ENCODE measurements around the gene EFCAB5. TPM values are rescaled to one million over a fixed set of nuclear protein-coding genes. Genes with fewer than 3 reads are reported as not detected.
"Not testable (repeated sequence)": the region's sequence is repeated elsewhere in the genome, so short reads cannot be mapped to it uniquely, and the experiment has no call there.

The EFCAB5 gene
- total RNA-seq, 1 donor from 2014 or later = 1.8 TPM

- Histone ChIP-seq H3K9me3 (no peaks in the 10 kb centered on the region), H3K27ac (no peak overlapping the region), H3K36me3 (no peaks in the 10 kb centered on the region), H3K27me3 (ENCODE audit: low read depth) (no peaks in the 10 kb centered on the region), H3K4me3 (no peak overlapping the region), H3K4me1 (peaks cover 9% of the 10 kb centered on the region)
- intact Hi-C loops (cut with DNase I) = no loop called here
- TF ChIP-seq CTCF (IDR thresholded peaks at IDR 0.05) = no peak
- DNase-seq (no peak), ATAC-seq (peak in 1 of 2 donors; percentile 55)
Measured at GRCh38 chr17:30113213-30113612, 171.8 kb downstream of the EFCAB5 start.

- no peaks in the 10 kb centered on the region for H3K27me3 ChIP-seq (ENCODE audit: low read depth)
- DNase-seq (no peak), ATAC-seq (peak; percentile 44 to 45)
- peaks cover 21% of the 10 kb centered on the region for H3K36me3 ChIP-seq
- H3K4me1 ChIP-seq = peaks cover 34% of the 10 kb centered on the region
- no peak for TF ChIP-seq CTCF (IDR thresholded peaks at IDR 0.05)
- no peaks in the 10 kb centered on the region for H3K9me3 ChIP-seq
- intact Hi-C loops (cut with DNase I) = no loop called here
- H3K4me3 ChIP-seq = peak overlapping the region; percentile 72
- peak overlapping the region; percentile 97 for H3K27ac ChIP-seq
Measured at GRCh38 chr17:30116345-30116660, 174.9 kb downstream of the EFCAB5 start.

- peaks cover 22% of the 10 kb centered on the region for H3K36me3 ChIP-seq
- DNase-seq (peak; percentile 96), ATAC-seq (peak; percentile 97 to 99)
- H3K4me3 ChIP-seq = peak within 1 kb of the TSS; percentile 72
- no peak for TF ChIP-seq CTCF (IDR thresholded peaks at IDR 0.05)
- intact Hi-C loops (cut with DNase I) = no loop called here
- H3K9me3 ChIP-seq = no peaks in the 10 kb centered on the region
- H3K4me1 ChIP-seq = peaks cover 34% of the 10 kb centered on the region
- H3K27ac ChIP-seq = peak within 1 kb of the TSS; percentile 97
- H3K27me3 ChIP-seq (ENCODE audit: low read depth) = no peaks in the 10 kb centered on the region
Measured at GRCh38 chr17:30116661-30117551, 175.5 kb downstream of the EFCAB5 start, which contains the start of gene NSRP1. NSRP1 (plus strand) TSS chr17:30116816; CDS start chr17:30116844, 28 bp downstream.

GRCh38 chr17:30117675-30118081 lies 176.2 kb downstream of the EFCAB5 start:
- Histone ChIP-seq H3K27ac (peak overlapping the region; percentile 97), H3K4me3 (peak overlapping the region; percentile 72), H3K36me3 (peaks cover 25% of the 10 kb centered on the region), H3K9me3 (no peaks in the 10 kb centered on the region), H3K4me1 (peaks cover 37% of the 10 kb centered on the region), H3K27me3 (ENCODE audit: low read depth) (no peaks in the 10 kb centered on the region)
- no peak for TF ChIP-seq CTCF (IDR thresholded peaks at IDR 0.05)
- DNase-seq (no peak), ATAC-seq (no peak)
- intact Hi-C loops (cut with DNase I) = no loop called here

- ATAC-seq; H3K27ac ChIP-seq; DNase-seq; intact Hi-C loops (cut with DNase I); H3K9me3 ChIP-seq; H3K4me3 ChIP-seq; H3K27me3 ChIP-seq (ENCODE audit: low read depth): not testable (repeated sequence)
- Histone ChIP-seq H3K4me1 (peaks cover 41% of the 10 kb centered on the region), H3K36me3 (peaks cover 33% of the 10 kb centered on the region)
Measured at GRCh38 chr17:30118635-30119034, 177.2 kb downstream of the EFCAB5 start.

GRCh38 chr17:30124273-30124796 lies 182.9 kb downstream of the EFCAB5 start:
- ATAC-seq (no peak), DNase-seq (no peak)
- H3K27ac ChIP-seq = no peak overlapping the region
- H3K27me3 ChIP-seq (ENCODE audit: low read depth) = no peaks in the 10 kb centered on the region
- intact Hi-C loops (cut with DNase I) = no loop called here
- TF ChIP-seq CTCF (IDR thresholded peaks at IDR 0.05) = no peak
- H3K36me3 ChIP-seq = peaks cover 54% of the 10 kb centered on the region
- H3K4me3 ChIP-seq = no peak overlapping the region
- peaks cover 33% of the 10 kb centered on the region for H3K4me1 ChIP-seq
- no peaks in the 10 kb centered on the region for H3K9me3 ChIP-seq
